HL-60 (cell line): ENCODE measurements around the gene SCYL1.

ENCODE experiments used
- DNase-seq, 2 experiments: peaks; one replicate each; pipeline ENCODE4 v3.0.0-alpha.2; 2010 to 2020; ENCODE audit warnings: low read depth in 1 of 2, low spot score in 1 of 2
- H3K27ac ChIP-seq: fragments of 250-450 bp; sonication (Bioruptor Pico); replicated peaks from 2 replicates; pipeline ENCODE4 v1.5.1; 2020; ENCODE audit warnings: mild to moderate bottlenecking, moderate library complexity
- H3K27me3 ChIP-seq: fragments of 250-450 bp; sonication (Bioruptor Pico); 2 replicates; pipeline ENCODE4 v1.5.1; 2021; ENCODE audit warnings: mild to moderate bottlenecking, moderate library complexity; ENCODE audit not compliant: insufficient read depth, poor library complexity, severe bottlenecking
- H3K4me3 ChIP-seq: replicated peaks from 2 replicates; pipeline ENCODE4 v1.5.1; 2011; ENCODE audit warnings: mild to moderate bottlenecking, control low read depth, low read length; ENCODE audit not compliant: insufficient read depth
- CTCF ChIP-seq: IDR thresholded peaks from one replicate; pipeline ENCODE4 v1.5.1; 2011; ENCODE audit warnings: low read length, control low read depth, inconsistent platforms; ENCODE audit not compliant: insufficient read depth
- GABPA ChIP-seq: IDR thresholded peaks from 2 replicates; pipeline ENCODE4 v1.6.1; 2012; ENCODE audit warnings: low read depth
- POLR2AphosphoS5 ChIP-seq: IDR thresholded peaks from 2 replicates; pipeline ENCODE4 v1.6.1; 2012; ENCODE audit warnings: low read depth
- SPI1 ChIP-seq: IDR thresholded peaks from 2 replicates; pipeline ENCODE4 v1.6.1; 2012; ENCODE audit warnings: low read depth, mild to moderate bottlenecking, borderline replicate concordance
- TF ChIP-seq, protein P1 (sequence below): IDR thresholded peaks from 2 replicates; pipeline ENCODE4 v1.6.1; 2012; ENCODE audit warnings: low read depth; ENCODE audit not compliant: insufficient replicate concordance

SCYL1 gene

GRCh38 chr11:65537296-65537597 lies 12.4 kb downstream of the SCYL1 start:
- DNase-seq = no peak
- Histone ChIP-seq H3K4me3 (no peak overlapping the region), H3K27ac (no peak overlapping the region), H3K27me3 (no peaks in the 10 kb centered on the region)
- TF ChIP-seq SPI1 = no peak

GRCh38 chr11:65537620-65538231 lies 12.8 kb downstream of the SCYL1 start:
- DNase-seq = no peak
- no peak overlapping the region for H3K4me3 ChIP-seq
- no peaks in the 10 kb centered on the region for H3K27me3 ChIP-seq
- no peak for TF ChIP-seq SPI1
- TF ChIP-seq POLR2AphosphoS5 = no peak
- TF ChIP-seq CTCF = no peak
- TF ChIP-seq GABPA = no peak
- H3K27ac ChIP-seq = no peak overlapping the region

GRCh38 chr11:65538232-65538914 lies 13.5 kb downstream of the SCYL1 start:
- TF ChIP-seq GABPA (no peak), CTCF (no peak), SPI1 (no peak), POLR2AphosphoS5 (no peak)
- TF ChIP-seq, protein P1, sequence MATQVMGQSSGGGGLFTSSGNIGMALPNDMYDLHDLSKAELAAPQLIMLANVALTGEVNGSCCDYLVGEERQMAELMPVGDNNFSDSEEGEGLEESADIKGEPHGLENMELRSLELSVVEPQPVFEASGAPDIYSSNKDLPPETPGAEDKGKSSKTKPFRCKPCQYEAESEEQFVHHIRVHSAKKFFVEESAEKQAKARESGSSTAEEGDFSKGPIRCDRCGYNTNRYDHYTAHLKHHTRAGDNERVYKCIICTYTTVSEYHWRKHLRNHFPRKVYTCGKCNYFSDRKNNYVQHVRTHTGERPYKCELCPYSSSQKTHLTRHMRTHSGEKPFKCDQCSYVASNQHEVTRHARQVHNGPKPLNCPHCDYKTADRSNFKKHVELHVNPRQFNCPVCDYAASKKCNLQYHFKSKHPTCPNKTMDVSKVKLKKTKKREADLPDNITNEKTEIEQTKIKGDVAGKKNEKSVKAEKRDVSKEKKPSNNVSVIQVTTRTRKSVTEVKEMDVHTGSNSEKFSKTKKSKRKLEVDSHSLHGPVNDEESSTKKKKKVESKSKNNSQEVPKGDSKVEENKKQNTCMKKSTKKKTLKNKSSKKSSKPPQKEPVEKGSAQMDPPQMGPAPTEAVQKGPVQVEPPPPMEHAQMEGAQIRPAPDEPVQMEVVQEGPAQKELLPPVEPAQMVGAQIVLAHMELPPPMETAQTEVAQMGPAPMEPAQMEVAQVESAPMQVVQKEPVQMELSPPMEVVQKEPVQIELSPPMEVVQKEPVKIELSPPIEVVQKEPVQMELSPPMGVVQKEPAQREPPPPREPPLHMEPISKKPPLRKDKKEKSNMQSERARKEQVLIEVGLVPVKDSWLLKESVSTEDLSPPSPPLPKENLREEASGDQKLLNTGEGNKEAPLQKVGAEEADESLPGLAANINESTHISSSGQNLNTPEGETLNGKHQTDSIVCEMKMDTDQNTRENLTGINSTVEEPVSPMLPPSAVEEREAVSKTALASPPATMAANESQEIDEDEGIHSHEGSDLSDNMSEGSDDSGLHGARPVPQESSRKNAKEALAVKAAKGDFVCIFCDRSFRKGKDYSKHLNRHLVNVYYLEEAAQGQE = no peak
- Histone ChIP-seq H3K4me3 (no peak overlapping the region), H3K27me3 (no peaks in the 10 kb centered on the region)

GRCh38 chr11:65538915-65539743 lies 14.2 kb downstream of the SCYL1 start:
- DNase-seq = no peak
- TF ChIP-seq POLR2AphosphoS5 = no peak
- no peak for TF ChIP-seq SPI1
- TF ChIP-seq, protein P1 = no peak
- no peak for TF ChIP-seq CTCF
- no peak for TF ChIP-seq GABPA
- Histone ChIP-seq H3K4me3 (peak overlapping the region; percentile 56; the same call in 1 of the 2 replicates), H3K27me3 (no peaks in the 10 kb centered on the region), H3K27ac (no peak overlapping the region)

More at GRCh38 chr11:65538232-65538914, 13.5 kb downstream of the SCYL1 start:
- no peak for DNase-seq
- H3K27ac ChIP-seq = no peak overlapping the region
